IMR-90 (cell line): ENCODE results near the gene NOVA2. TPM values are rescaled to one million over a fixed set of nuclear protein-coding genes. Genes with fewer than 3 reads are reported as not detected.

ENCODE experiments used
- ATAC-seq: fragments of 200-7000 bp; cut with Tn5 transposase; 2 replicates; pipeline ENCODE4 v1.9.1; 2020; ENCODE audit warnings: low read depth, mild to moderate bottlenecking, moderate library complexity
- BruUV-seq: library from RNA; stranded (reverse); fragments of 400-500 nt; replicated peaks from 2 replicates; lab custom pipeline; 2021; lab: Mats Ljungman, UMichigan
- CTCF ChIA-PET: fragments of 300-600 bp; formaldehyde crosslinking; extraction: SDS; loops from one replicate; lab custom pipeline; 2021; ENCODE audit warnings: antibody characterized with exemption; lab: Yijun Ruan, JAX
- POLR2A ChIA-PET: fragments of 300-600 bp; sonication (Branson Sonifier 250); formaldehyde crosslinking; loops from one replicate; lab custom pipeline; 2022; ENCODE audit warnings: antibody characterized with exemption; ENCODE audit not compliant: unreplicated experiment; lab: Charles Lee
- DNase-seq: peaks from one replicate; pipeline ENCODE4 v3.0.0; 2013
- H2AFZ ChIP-seq: replicated peaks from 2 replicates; pipeline ENCODE3; 2013; ENCODE audit warnings: low read length, mild to moderate bottlenecking; ENCODE audit not compliant: poor library complexity
- H2AK5ac ChIP-seq: 2 replicates; pipeline ENCODE4 v1.6.1; 2013; ENCODE audit warnings: low read depth, low read length, inconsistent platforms
- H2AK9ac ChIP-seq: replicated peaks from 2 replicates; pipeline ENCODE3; 2013; ENCODE audit warnings: mild to moderate bottlenecking, low read depth, low read length, moderate library complexity; ENCODE audit not compliant: poor library complexity
- H2BK120ac ChIP-seq: 2 replicates; pipeline ENCODE4 v1.6.1; 2013; ENCODE audit warnings: low read depth, low read length, inconsistent platforms
- H2BK15ac ChIP-seq: 3 replicates; pipeline ENCODE4 v1.6.1; 2013; ENCODE audit warnings: low read depth, low read length, inconsistent platforms
- H2BK20ac ChIP-seq: 2 replicates; pipeline ENCODE4 v1.6.1; 2013; ENCODE audit warnings: low read depth, mild to moderate bottlenecking, inconsistent platforms, low read length, moderate library complexity
- H2BK5ac ChIP-seq: 2 replicates; pipeline ENCODE4 v1.6.1; 2013; ENCODE audit warnings: mild to moderate bottlenecking, low read depth, low read length, inconsistent platforms; ENCODE audit not compliant: poor library complexity, severe bottlenecking
- H3K14ac ChIP-seq: replicated peaks from 2 replicates; pipeline ENCODE4 v1.6.1; 2013; ENCODE audit warnings: low read depth, low read length, inconsistent platforms
- H3K18ac ChIP-seq: 2 replicates; pipeline ENCODE4 v1.6.1; 2013; ENCODE audit warnings: low read depth, low read length, control low read depth
- H3K23ac ChIP-seq: 2 replicates; pipeline ENCODE4 v1.6.1; 2013; ENCODE audit warnings: low read depth, low read length, inconsistent platforms
- H3K27ac ChIP-seq: 2 replicates; pipeline ENCODE4 v1.5.1; 2013; ENCODE audit warnings: mild to moderate bottlenecking, control low read depth, low read length; ENCODE audit not compliant: insufficient read depth
- H3K27me3 ChIP-seq: 2 replicates; pipeline ENCODE4 v1.6.1; 2013; ENCODE audit warnings: low read length; ENCODE audit not compliant: control insufficient read depth, insufficient read depth
- H3K36me3 ChIP-seq: 2 replicates; pipeline ENCODE4 v1.6.1; 2013; ENCODE audit warnings: low read length, mixed read lengths; ENCODE audit not compliant: control insufficient read depth, insufficient read depth
- H3K4ac ChIP-seq: 2 replicates; pipeline ENCODE4 v1.6.1; 2013; ENCODE audit warnings: low read depth, low read length, inconsistent platforms
- H3K4me1 ChIP-seq: 2 replicates; pipeline ENCODE4 v1.6.1; 2013; ENCODE audit warnings: low read length, mixed read lengths; ENCODE audit not compliant: control insufficient read depth, insufficient read depth
- H3K4me2 ChIP-seq: 2 replicates; pipeline ENCODE4 v1.6.1; 2013; ENCODE audit warnings: low read depth, mild to moderate bottlenecking, control low read depth, low read length, moderate library complexity
- H3K4me3 ChIP-seq: 2 replicates; pipeline ENCODE4 v1.5.1; 2013; ENCODE audit warnings: low read depth, mild to moderate bottlenecking, control low read depth, low read length, moderate library complexity; ENCODE audit not compliant: insufficient read depth
- H3K56ac ChIP-seq: 2 replicates; pipeline ENCODE4 v1.6.1; 2013; ENCODE audit warnings: low read length, inconsistent platforms; ENCODE audit not compliant: insufficient read depth; ENCODE audit errors: extremely low read depth
- H3K79me1 ChIP-seq, 2 experiments: 2 replicates each; pipeline ENCODE4 v1.6.1; 2013; ENCODE audit warnings: low read length in 2 of 2, inconsistent platforms in 1 of 2, low read depth in 1 of 2
- H3K9ac ChIP-seq: 2 replicates; pipeline ENCODE4 v1.6.1; 2013; ENCODE audit warnings: low read depth, low read length, control low read depth
- H3K9me1 ChIP-seq: 2 replicates; pipeline ENCODE4 v1.6.1; 2013; ENCODE audit warnings: low read length, inconsistent platforms; ENCODE audit not compliant: insufficient read depth
- H3K9me3 ChIP-seq: 2 replicates; pipeline ENCODE4 v1.6.1; 2013; ENCODE audit warnings: low read length; ENCODE audit not compliant: control insufficient read depth, insufficient read depth
- H4K20me1 ChIP-seq: 2 replicates; pipeline ENCODE4 v1.6.1; 2013; ENCODE audit warnings: low read length, inconsistent platforms; ENCODE audit not compliant: insufficient read depth
- H4K5ac ChIP-seq: 2 replicates; pipeline ENCODE4 v1.6.1; 2013; ENCODE audit warnings: mild to moderate bottlenecking, low read depth, low read length, control low read depth
- H4K8ac ChIP-seq, 2 experiments: 2 replicates each; pipeline ENCODE4 v1.6.1; 2013; ENCODE audit warnings: low read depth in 2 of 2, low read length in 2 of 2, control low read depth in 1 of 2, inconsistent platforms in 1 of 2
- H4K91ac ChIP-seq: 2 replicates; pipeline ENCODE4 v1.6.1; 2013; ENCODE audit warnings: low read depth, low read length, inconsistent platforms; ENCODE audit not compliant: insufficient read depth
- MAFK ChIP-seq: IDR thresholded peaks from 2 replicates; pipeline ENCODE4 v1.6.1; 2012; ENCODE audit warnings: low read depth, low read length, improper control_type of control experiment
- WGBS, 2 experiments: methylation state at CpG; one replicate each; pipeline versions ENCODE4 v1.1.5 to v1.1.7; 2013; ENCODE audit warnings: missing lambda C conversion rate in 2 of 2; ENCODE audit not compliant: insufficient read length in 1 of 2; ENCODE audit errors: extremely low coverage in 2 of 2; 5-methylcytosine and 5-hydroxymethylcytosine counted together
- dilution Hi-C: fragments of 300-500 bp; cut with HindIII; formaldehyde crosslinking; loops from one replicate; pipeline ENCODE4 v1.14.3; 2018; ENCODE audit warnings: low sequenced_read_pairs; ENCODE audit not compliant: unreplicated experiment
- in situ Hi-C: fragments of 300-500 bp; cut with MboI; formaldehyde crosslinking; loops from 3 replicates; pipeline ENCODE4 v1.14.3; 2019; ENCODE audit warnings: low sequenced_read_pairs, inconsistent platforms, mixed read lengths
- intact Hi-C: fragments of 100-400 bp; cut with micrococcal nuclease; formaldehyde crosslinking; loops from 2 replicates; pipeline ENCODE4 v1.10.0; 2022
- polyA plus RNA-seq, 3 experiments: library from polyadenylated mRNA; depleted of rRNA; stranded (reverse); fragments of >200 nt; gene quantifications; 2 replicates each; pipeline ENCODE4 v1.2.3, GENCODE V29; 2012; ENCODE audit warnings: low replicate concordance in 1 of 3
- total RNA-seq: library from RNA; depleted of rRNA; stranded (reverse); fragments of >200 nt; gene quantifications from 2 replicates; pipeline ENCODE4 v1.2.3, GENCODE V29; 2012

Gene NOVA2
- total and polyA plus RNA-seq, 2 of the 4 experiments (the other 2 are of a cell fraction), result 0.03 TPM; not detected in 1

DNA sequence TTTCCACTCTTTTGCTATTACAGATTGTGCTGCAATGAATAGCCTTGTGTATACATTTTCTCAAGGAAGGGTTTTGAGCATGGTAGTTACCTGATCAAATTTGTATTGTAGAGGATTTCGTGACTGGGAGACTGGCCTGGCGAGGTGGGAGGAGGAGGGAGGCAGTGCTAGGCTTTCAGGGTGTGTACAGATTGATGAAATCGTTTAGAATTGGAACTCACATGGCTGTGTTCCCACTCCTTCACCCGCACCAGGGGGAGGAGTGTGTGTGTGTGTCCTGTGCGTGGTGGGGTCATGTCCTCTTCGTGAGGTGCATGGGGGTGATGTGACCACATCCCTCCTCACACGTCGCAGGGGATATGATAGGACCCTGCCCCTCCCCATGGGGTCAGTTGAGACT is 40.9 kb upstream of the NOVA2 start:
- H4K20me1 ChIP-seq, result peaks cover 21% of the 10 kb centered on the region
- H3K18ac ChIP-seq, result no peak overlapping the region
- peaks cover 7% of the 10 kb centered on the region; the same call in 1 of the 2 replicates for H3K4me1 ChIP-seq
- peak overlapping the region; percentile 25 for H2AK9ac ChIP-seq
- H3K4me3 ChIP-seq, result no peak overlapping the region
- peak overlapping the region; percentile 76 for H2AFZ ChIP-seq
- no peak overlapping the region for H2BK15ac ChIP-seq
- H4K8ac ChIP-seq, result no peak overlapping the region
- H2BK5ac ChIP-seq, result no peak overlapping the region
- no peak overlapping the region for H4K91ac ChIP-seq
- no peak overlapping the region for H4K5ac ChIP-seq
- in situ Hi-C loops (no loop called here), intact Hi-C loops (no loop called here), dilution Hi-C loops (no loop called here)
- WGBS, 2 experiments, result no CpG with 5 or more reads among the region's 8 CpGs
- DNase-seq (no peak), ATAC-seq (no peak)
- H3K56ac ChIP-seq, result no peak overlapping the region
- H3K36me3 ChIP-seq, result no peaks in the 10 kb centered on the region
- H2BK20ac ChIP-seq, result no peak overlapping the region
- BruUV-seq, result no TSS peak
- peak overlapping the region; percentile 35; the same call in 1 of the 2 replicates for H3K4me2 ChIP-seq
- no peaks in the 10 kb centered on the region for H3K9me3 ChIP-seq
- H3K9ac ChIP-seq, result no peak overlapping the region
- H2BK120ac ChIP-seq, result no peak overlapping the region
- H3K27ac ChIP-seq, result no peak overlapping the region
- H3K4ac ChIP-seq, result no peak overlapping the region
- H2AK5ac ChIP-seq, result no peak overlapping the region
- peaks cover 17% of the 10 kb centered on the region for H3K27me3 ChIP-seq
- no peak overlapping the region for H3K14ac ChIP-seq
- no peaks in the 10 kb centered on the region for H3K79me1 ChIP-seq
- CTCF ChIA-PET, result interaction anchor here (1.0 kb wide), 1 partner anchor 12 kb away, joined by 3 read pairs; no protein-coding TSS in a partner anchor
- peaks cover 3% of the 10 kb centered on the region; the same call in 1 of the 2 replicates for H3K9me1 ChIP-seq
- POLR2A ChIA-PET, result no interaction called here
- no peak for TF ChIP-seq MAFK
- H3K23ac ChIP-seq, result no peak overlapping the region
